Measurements from ENCODE around the gene MAB21L2. TPM values are rescaled to one million over a fixed set of nuclear protein-coding genes. Genes with fewer than 3 reads are reported as not detected.

Gene MAB21L2
- total RNA-seq (2022; extraction: Qiagen RNA extraction; ENCODE audit: low read depth), result not detected in 5 replicates

GRCh38 chr4:150582146-150582872 is at the start of gene MAB21L2:
Gene MAB21L2, plus strand, starts transcription at chr4:150582151. Its CDS starts 879 bp downstream, at chr4:150583030.

